Neutrophil (primary cell): ENCODE data around the gene GALE.
"Not testable (repeated sequence)": the region's sequence is repeated elsewhere in the genome, so short reads cannot be mapped to it uniquely, and the experiment has no call there.

ENCODE experiments used
- H3K27ac ChIP-seq: fragments of 200-600 bp; sonication (generic); 2 replicates; pipeline ENCODE4 v1.5.1; 2016; ENCODE audit warnings: mild to moderate bottlenecking, moderate library complexity
- H3K27me3 ChIP-seq: fragments of 200-600 bp; sonication (generic); 2 replicates; pipeline ENCODE4 v1.6.0; 2016; ENCODE audit warnings: mild to moderate bottlenecking
- H3K36me3 ChIP-seq: fragments of 200-600 bp; sonication (generic); 2 replicates; pipeline ENCODE4 v1.5.1; 2017
- H3K4me1 ChIP-seq, 2 experiments: fragments of 200-600 bp in 1 of 2; sonication (generic) in 1 of 2; 1 replicate in 1 of 2; 2 replicates in 1 of 2; pipeline versions ENCODE4 v1.5.1 to v1.6.1; 2013 to 2016; ENCODE audit warnings: low read depth in 1 of 2, low read length in 1 of 2, mild to moderate bottlenecking in 1 of 2, moderate library complexity in 1 of 2; ENCODE audit not compliant: control insufficient read depth in 1 of 2, insufficient read depth in 1 of 2
- H3K4me3 ChIP-seq, 2 experiments: fragments of 200-600 bp in 1 of 2; sonication (generic) in 1 of 2; 1 replicate in 1 of 2; 2 replicates in 1 of 2; pipeline ENCODE4 v1.5.1; 2013 to 2016; ENCODE audit warnings: low read depth in 1 of 2, low read length in 1 of 2, mild to moderate bottlenecking in 1 of 2, moderate library complexity in 1 of 2
- H3K9me3 ChIP-seq: fragments of 200-600 bp; sonication (generic); 2 replicates; pipeline ENCODE4 v1.5.1; 2016
- TF ChIP-seq, protein P1 (sequence below): fragments of 200-600 bp; sonication (generic); IDR thresholded peaks from 2 replicates; pipeline ENCODE4 v1.5.1; 2016; ENCODE audit warnings: antibody characterized with exemption

Gene GALE

DNA sequence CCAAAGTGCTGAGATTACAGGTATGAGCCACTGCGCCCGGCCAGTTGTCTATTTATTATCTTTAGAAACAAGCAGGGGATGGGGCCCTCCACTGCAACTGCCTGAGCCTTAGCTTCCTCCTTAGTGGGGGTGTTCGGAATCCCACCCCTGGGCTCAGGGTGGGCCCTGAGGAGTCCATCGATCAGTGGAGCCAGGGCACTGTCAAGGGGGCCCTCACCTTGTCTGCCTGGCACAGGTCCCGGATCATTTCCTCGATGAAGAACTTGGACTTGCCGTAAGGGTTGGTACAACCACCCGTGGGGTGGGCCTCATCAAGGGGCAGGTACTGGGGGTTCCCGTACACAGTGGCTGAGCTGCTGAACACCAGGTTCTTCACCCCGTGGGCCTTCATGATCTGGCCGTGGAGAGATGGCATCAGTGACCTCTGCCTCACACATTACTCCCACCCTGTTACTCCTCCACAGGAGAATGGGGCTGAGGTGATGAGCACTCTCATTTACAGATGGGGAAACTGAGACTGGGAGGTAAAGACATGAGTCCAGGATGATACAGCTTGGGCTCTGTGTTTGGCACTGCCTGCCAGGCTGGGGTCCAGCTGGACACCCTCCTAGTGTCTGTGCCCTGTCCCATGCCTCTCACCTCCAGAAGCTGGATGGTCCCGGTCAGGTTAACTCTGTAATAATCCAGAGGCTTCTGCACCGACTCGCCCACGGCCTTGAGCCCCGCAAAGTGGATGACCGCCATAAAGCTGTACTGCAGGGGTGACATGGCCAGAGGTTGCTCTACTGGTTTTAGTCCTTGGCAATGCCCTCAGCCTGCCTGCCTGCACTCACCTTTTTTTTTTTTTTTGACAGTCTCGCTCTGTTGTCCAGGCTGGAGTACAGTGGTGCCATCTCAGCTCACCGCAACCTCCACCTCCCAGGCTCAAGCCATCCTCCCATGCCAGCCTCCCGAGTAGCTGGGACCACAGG lies 2.8 kb downstream of the GALE start:
- no peaks in the 10 kb centered on the region for H3K9me3 ChIP-seq
- no peak overlapping the region for H3K27ac ChIP-seq
- TF ChIP-seq, protein P1, sequence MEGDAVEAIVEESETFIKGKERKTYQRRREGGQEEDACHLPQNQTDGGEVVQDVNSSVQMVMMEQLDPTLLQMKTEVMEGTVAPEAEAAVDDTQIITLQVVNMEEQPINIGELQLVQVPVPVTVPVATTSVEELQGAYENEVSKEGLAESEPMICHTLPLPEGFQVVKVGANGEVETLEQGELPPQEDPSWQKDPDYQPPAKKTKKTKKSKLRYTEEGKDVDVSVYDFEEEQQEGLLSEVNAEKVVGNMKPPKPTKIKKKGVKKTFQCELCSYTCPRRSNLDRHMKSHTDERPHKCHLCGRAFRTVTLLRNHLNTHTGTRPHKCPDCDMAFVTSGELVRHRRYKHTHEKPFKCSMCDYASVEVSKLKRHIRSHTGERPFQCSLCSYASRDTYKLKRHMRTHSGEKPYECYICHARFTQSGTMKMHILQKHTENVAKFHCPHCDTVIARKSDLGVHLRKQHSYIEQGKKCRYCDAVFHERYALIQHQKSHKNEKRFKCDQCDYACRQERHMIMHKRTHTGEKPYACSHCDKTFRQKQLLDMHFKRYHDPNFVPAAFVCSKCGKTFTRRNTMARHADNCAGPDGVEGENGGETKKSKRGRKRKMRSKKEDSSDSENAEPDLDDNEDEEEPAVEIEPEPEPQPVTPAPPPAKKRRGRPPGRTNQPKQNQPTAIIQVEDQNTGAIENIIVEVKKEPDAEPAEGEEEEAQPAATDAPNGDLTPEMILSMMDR, result no peak
- no peaks in the 10 kb centered on the region for H3K27me3 ChIP-seq
- H3K36me3 ChIP-seq, result peaks cover 60% of the 10 kb centered on the region
- H3K4me1 ChIP-seq, result peaks cover 19 to 23% of the 10 kb centered on the region in 2 experiments
- H3K4me3 ChIP-seq, result no peak overlapping the region

GRCh38 chr1:23796466-23797271 lies 3.9 kb downstream of the GALE start:
- H3K36me3 ChIP-seq, result peaks cover 60% of the 10 kb centered on the region
- TF ChIP-seq, protein P1, result no peak
- no peak overlapping the region for H3K27ac ChIP-seq

GRCh38 chr1:23795676-23796465 lies 4.7 kb downstream of the GALE start:
- no peaks in the 10 kb centered on the region for H3K9me3 ChIP-seq
- peaks cover 25 to 29% of the 10 kb centered on the region in 2 experiments for H3K4me1 ChIP-seq
- peaks cover 60% of the 10 kb centered on the region for H3K36me3 ChIP-seq
- no peak overlapping the region for H3K27ac ChIP-seq
- TF ChIP-seq, protein P1, result no peak
- no peaks in the 10 kb centered on the region for H3K27me3 ChIP-seq
- H3K4me3 ChIP-seq, result no peak overlapping the region

More at GRCh38 chr1:23796466-23797271, 3.9 kb downstream of the GALE start:
- Histone ChIP-seq H3K4me3 (no peak overlapping the region), H3K9me3 (no peaks in the 10 kb centered on the region), H3K27me3 (no peaks in the 10 kb centered on the region), H3K4me1 (peaks cover 27 to 31% of the 10 kb centered on the region in 2 experiments)

DNA sequence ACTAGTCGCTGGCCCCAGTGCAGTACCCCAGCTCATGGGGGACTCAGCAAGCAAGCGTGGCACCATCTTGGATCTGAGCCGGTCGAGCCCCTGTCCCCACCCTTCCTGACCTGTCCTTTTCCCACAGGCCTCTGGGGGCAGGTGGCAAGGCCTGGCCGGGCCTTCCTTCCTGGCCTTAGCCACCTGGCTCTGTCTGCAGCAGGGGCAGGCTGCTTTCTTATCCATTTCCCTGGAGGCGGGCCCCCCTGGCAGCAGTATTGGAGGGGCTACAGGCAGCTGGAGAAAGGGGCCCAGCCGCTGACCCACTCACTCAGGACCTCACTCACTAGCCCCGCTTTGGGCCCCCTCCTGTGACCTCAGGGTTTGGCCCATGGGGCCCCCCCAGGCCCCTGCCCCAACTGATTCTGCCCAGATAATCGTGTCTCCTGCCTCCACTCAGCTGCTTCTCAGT lies 5.8 kb downstream of the GALE start:
- H3K9me3 ChIP-seq, H3K27ac ChIP-seq, H3K27me3 ChIP-seq, H3K4me3 ChIP-seq: not testable (repeated sequence)
- H3K4me1 ChIP-seq, result peaks cover 28 to 31% of the 10 kb centered on the region in 2 experiments
- H3K36me3 ChIP-seq, result peaks cover 60% of the 10 kb centered on the region

- Histone ChIP-seq H3K36me3 (peaks cover 60% of the 10 kb centered on the region), H3K27me3 (no peaks in the 10 kb centered on the region), H3K4me3 (no peak overlapping the region), H3K4me1 (peaks cover 21 to 25% of the 10 kb centered on the region in 2 experiments), H3K27ac (no peak overlapping the region), H3K9me3 (no peaks in the 10 kb centered on the region)
- TF ChIP-seq, protein P1, result no peak
These were observed 6.5 kb downstream of the GALE start for GRCh38 chr1:23793861-23794731.
